GM19397 (cell line): ENCODE measurements around the gene ITCH.
A peak's percentile ranks its signal among the peaks of the same experiment; 100 is the strongest.
"Not testable (repeated sequence)": the region's sequence is repeated elsewhere in the genome, so short reads cannot be mapped to it uniquely, and the experiment has no call there.

Experiments
- ATAC-seq: cut with Tn5 transposase; IDR thresholded peaks from one replicate; pipeline ENCODE4 v1.9.1; 2021; ENCODE audit warnings: mild to moderate bottlenecking, moderate library complexity; ENCODE audit not compliant: unreplicated experiment

Gene ITCH

DNA sequence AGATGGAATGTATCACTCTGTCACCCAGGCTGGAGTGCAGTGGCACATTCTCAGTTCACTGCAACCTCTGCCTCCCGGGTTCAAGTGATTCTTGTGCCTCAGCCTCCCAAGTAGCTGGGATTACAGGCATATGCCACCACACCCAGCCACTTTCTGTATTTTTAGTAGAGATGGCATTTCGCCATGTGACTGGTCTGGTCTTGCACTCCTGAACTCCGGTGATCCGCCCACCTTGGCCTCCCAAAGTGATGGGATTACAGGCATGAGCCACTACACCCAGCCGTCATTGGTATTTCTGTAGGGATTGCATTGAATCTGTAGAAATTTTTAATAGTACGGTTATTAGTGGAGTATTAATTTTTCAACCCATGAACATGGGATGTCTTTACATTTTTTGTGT, 134.5 kb downstream of the ITCH start:
- ATAC-seq = not testable (repeated sequence)

DNA sequence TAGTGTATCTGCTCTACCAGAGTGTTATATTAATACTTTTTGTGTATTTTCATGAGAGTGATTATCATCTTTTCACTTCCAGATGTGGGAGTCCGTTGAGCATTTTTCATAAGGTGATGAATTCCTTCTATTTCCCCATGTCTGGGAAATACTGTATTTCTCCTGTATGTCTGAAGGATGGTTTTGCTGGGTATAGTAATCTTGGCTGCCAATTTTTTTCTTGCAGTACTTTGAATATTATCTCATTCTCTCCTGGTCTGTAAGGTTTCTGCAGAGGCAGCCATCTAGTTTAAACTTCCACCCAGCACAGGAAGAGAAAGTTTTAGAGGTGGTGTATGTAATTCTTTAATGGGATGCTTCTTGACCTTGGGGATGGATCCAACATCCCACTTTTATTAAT, 137.8 kb downstream of the ITCH start:
- no peak for ATAC-seq

GRCh38 chr20:34506480-34506879, 143.4 kb downstream of the ITCH start:
- no peak for ATAC-seq

GRCh38 chr20:34507702-34508413, 144.8 kb downstream of the ITCH start:
- ATAC-seq = no peak

GRCh38 chr20:34510575-34510974, 147.5 kb downstream of the ITCH start:
- no peak for ATAC-seq

DNA sequence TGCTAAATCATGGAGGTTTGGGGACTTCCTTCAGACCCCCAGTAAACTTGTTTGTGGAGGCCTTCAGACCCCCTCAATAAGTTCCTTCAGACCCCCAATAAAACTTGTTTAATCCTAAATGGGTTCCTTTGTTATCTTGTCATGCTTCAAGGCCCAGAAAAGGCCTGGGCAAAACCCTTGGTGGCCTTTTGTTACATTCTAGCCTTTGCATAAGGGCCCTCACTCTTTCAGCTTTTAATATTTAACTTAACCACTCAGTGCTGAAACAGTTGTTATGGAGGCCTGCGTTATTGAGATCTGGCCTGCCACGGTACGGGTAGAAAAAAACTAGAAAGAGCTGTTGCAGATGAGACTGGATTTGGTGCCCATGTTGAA, 148.8 kb downstream of the ITCH start:
- ATAC-seq = no peak

GRCh38 chr20:34512266-34512954, 149.3 kb downstream of the ITCH start:
- no peak for ATAC-seq

GRCh38 chr20:34512955-34513419, 149.9 kb downstream of the ITCH start:
- ATAC-seq = no peak

DNA sequence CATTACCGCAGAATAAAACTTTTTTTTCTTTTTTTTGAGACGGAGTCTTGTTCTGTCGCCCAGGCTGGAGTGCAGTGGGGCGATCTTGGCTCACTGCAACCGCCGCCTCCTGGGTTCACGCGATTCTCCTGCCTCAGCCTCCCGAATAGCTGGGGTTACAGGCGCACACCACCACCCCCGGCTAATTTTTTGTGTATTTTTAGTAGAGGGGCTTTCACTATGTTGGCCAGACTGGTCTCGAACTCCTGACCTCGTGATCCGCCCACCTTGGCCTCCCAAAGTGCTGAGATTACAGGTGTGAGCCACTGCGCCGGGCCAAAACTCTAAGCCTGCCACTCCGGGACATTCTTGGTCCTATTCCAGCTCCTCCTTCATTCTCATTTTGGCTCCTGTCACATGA, 151.0 kb downstream of the ITCH start:
- ATAC-seq = not testable (repeated sequence)

- no peak for ATAC-seq
These were observed 151.9 kb downstream of the ITCH start for GRCh38 chr20:34514897-34515483.

DNA sequence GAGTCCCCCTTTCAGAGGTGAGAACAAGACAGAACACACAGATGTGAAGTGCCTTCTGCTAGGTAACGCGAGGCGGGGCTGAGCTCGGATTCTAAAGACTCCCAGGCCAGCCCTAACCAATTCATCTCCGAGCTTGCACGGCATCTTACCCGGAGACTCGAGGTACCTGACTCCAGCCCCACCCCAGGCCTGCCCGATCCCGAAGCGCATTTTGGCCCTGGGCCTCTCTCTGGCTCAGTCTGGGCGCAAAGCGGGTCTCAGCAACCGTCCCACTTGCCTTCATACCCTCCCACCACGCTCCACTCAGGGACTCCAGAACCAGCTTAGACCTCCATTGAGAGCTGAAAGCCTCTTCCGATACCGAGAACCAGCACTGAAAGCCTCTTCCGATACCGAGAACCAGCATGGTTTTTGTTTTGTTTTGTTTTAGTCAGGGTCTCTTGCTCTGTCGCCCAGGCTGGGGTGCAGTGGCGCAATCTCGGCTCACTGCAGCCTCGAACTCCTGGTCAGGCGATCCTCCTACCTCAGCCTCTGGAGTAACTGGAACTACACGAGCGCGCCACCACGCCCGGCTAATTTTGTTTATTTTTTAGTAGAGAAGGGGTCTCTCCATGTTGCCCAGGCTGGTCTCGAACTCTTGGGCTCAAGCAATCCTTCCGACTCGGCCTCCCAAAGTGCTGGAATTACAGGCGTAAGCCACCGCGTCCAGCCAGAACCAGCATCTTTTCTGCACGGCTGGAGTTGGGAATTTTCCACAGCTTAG, 152.6 kb downstream of the ITCH start:
- ATAC-seq = peak; percentile 44

GRCh38 chr20:34516247-34517113, 153.4 kb downstream of the ITCH start, which contains the start of gene DYNLRB1:
TSS of gene DYNLRB1 (plus strand) at chr20:34516422. CDS start at chr20:34516459, 37 bp downstream.
- ATAC-seq = peak; percentile 74

- no peak for ATAC-seq
These were observed 154.0 kb downstream of the ITCH start for GRCh38 chr20:34517114-34517505.

GRCh38 chr20:34518863-34519262, 155.8 kb downstream of the ITCH start:
- ATAC-seq = not testable (repeated sequence)

DNA sequence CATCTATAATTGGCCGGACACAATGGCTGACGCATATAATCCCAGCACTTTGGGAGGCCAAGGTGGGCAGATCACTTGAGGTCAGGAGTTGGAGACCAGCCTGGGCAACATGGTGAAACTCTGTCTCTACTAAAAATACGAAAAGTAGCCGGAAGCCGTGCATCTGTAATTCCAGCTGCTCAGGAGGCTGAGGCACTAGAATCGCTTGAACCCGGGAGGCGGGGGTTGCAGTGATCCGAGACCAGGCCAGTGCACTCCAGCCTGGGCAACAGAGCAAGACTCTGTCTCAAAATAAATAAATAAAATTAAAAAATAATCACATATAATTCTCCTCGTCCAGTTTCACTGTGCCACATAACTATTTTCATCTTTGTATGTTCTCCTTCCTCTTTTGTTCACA, 156.8 kb downstream of the ITCH start:
- ATAC-seq = not testable (repeated sequence)

DNA sequence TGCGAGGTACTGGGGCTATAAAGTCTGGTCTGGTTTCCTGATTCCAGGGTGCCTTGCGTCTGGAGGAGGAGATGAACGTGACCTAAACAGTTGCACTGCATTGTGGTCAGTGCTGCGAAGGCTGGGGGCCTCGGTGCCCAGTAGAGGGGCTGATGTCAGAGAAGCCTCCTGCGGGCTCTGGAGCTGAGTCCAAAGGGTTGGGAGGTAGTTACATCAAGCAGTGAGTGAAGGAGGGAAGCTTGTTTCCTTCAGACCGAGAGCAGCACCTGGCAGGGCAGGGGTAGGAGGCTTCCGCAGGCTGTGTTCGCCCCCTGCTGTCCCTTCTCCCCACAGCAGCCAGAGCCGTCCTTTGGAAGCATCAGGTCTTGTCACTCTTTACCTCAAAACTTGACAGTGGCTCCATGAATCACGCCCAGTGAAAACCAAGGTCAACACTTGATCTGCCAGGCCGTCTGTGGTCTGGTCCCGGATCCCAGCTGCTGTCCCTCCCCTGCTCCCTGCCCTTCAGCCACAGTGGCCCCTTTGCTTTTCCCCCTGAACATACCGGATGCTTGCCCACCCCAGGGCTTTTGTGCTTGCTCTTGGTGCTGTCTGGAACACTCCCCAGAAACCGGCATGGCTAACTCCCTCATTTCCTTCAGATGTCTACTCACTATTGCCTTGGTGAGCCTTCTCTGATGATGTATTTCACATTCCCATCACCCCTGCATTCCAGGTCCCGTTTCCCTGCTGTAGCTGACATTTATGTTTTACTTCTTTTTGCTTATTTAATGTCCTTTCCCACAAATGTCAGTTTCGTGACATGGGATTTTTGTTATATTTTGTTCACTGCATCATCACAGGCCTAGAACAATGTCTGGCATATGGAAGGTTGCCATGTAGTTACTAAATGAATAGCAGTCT, 160.1 kb downstream of the ITCH start:
- no peak for ATAC-seq

DNA sequence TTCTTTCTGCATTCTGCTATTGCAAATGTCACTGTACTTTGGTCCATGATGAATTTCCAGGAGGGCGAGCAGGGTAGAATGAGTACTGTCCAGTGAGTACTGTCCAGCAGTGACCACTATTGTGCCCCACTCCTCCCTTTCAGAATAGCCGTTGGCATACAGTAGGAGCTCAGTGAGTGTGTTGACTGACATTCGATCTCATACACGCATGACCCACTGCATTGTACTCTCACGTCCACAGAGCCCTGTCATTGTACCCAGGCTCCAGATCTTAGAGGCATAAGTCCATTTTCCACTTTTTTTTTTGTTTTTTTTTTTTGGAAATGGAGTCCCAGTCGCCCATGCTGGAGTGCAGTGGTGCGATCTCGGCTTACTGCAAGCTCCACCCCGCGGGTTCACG, 161.4 kb downstream of the ITCH start:
- no peak for ATAC-seq

- no peak for ATAC-seq
These were observed 162.3 kb downstream of the ITCH start for GRCh38 chr20:34525342-34525708.

DNA sequence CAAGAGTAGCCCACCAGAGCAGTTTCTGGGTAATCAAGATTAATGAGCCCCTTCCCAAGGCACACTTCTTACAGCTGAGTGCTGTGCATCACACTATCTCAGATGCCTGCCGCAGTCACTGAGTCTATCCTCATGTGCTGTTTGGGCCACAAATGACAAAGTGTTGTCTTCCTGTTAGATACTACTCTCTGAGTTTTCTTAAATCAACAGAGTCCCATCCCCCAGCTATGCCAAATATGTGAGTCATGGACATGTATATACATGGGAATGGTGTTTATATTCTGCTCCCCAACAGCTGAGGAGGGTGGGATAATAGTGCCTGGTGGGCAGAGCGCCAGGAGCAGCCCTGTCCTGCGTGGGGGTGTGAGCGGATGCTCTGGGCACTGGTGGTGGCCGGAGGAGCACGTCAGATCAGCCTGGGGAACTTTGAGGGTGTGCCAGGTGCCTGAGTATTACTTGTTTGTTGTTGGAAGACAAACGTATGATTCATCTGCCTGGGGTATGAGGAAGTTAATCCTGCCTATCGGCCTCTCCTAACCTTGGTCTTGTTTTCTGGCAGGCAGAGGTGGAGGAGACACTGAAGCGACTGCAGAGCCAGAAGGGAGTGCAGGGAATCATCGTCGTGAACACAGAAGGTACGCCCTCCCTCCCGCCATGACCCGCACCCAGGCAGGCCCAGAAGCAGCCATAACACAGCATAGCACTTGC, 162.8 kb downstream of the ITCH start:
- no peak for ATAC-seq
